OCI-LY1 (cell line): ENCODE results near the gene SMIM43.
"Not testable (repeated sequence)": the region's sequence is repeated elsewhere in the genome, so short reads cannot be mapped to it uniquely, and the experiment has no call there.

Experiments
- H2AFZ ChIP-seq: fragments of 200-600 bp; sonication (generic), shearing (Covaris generic); 2 replicates; pipeline ENCODE4 v1.6.0; 2014; ENCODE audit warnings: antibody characterized with exemption, mild to moderate bottlenecking, low read length
- H3F3A ChIP-seq: fragments of 200-600 bp; sonication (generic), shearing (Covaris generic); 2 replicates; pipeline ENCODE4 v1.6.0; 2014; ENCODE audit warnings: mild to moderate bottlenecking, antibody characterized with exemption, low read length, moderate library complexity; ENCODE audit not compliant: insufficient read depth
- H3K27ac ChIP-seq: fragments of 200-600 bp; sonication (generic); 2 replicates; pipeline ENCODE4 v1.5.1; 2014; ENCODE audit warnings: low read length, mixed run types, mild to moderate bottlenecking, low read depth; ENCODE audit not compliant: poor library complexity, severe bottlenecking
- H3K27me3 ChIP-seq: fragments of 200-600 bp; sonication (generic); 2 replicates; pipeline ENCODE4 v1.6.0; 2014; ENCODE audit warnings: antibody characterized with exemption, mild to moderate bottlenecking, low read length, moderate library complexity; ENCODE audit not compliant: insufficient read depth
- H3K36me3 ChIP-seq: fragments of 200-600 bp; sonication (generic); 2 replicates; pipeline ENCODE4 v1.6.1; 2014; ENCODE audit warnings: mild to moderate bottlenecking, antibody characterized with exemption, low read length, moderate library complexity, mixed read lengths; ENCODE audit not compliant: insufficient read depth
- H3K4me1 ChIP-seq: fragments of 200-600 bp; sonication (generic); 2 replicates; pipeline ENCODE4 v1.5.1; 2014; ENCODE audit warnings: mild to moderate bottlenecking, low read length, moderate library complexity; ENCODE audit not compliant: insufficient read depth, severe bottlenecking
- H3K4me2 ChIP-seq: fragments of 200-600 bp; sonication (generic), shearing (Covaris generic); 2 replicates; pipeline ENCODE4 v1.6.1; 2014; ENCODE audit warnings: low read length
- H3K4me3 ChIP-seq: fragments of 200-600 bp; sonication (generic); 2 replicates; pipeline ENCODE4 v1.5.1; 2014; ENCODE audit warnings: low read length, low read depth, mild to moderate bottlenecking, mixed read lengths; ENCODE audit not compliant: poor library complexity, severe bottlenecking
- H3K79me2 ChIP-seq: fragments of 200-600 bp; shearing (Covaris generic); 2 replicates; pipeline ENCODE4 v1.6.1; 2016; ENCODE audit warnings: mixed run types, low read length, mixed read lengths; ENCODE audit not compliant: insufficient read depth
- H3K9ac ChIP-seq: fragments of 200-600 bp; sonication (generic), shearing (Covaris generic); 2 replicates; pipeline ENCODE4 v1.6.1; 2014; ENCODE audit warnings: mild to moderate bottlenecking, low read length, mixed read lengths
- H3K9me2 ChIP-seq: fragments of 200-600 bp; sonication (generic), shearing (Covaris generic); 2 replicates; pipeline ENCODE4 v1.6.1; 2014; ENCODE audit warnings: low read depth, mild to moderate bottlenecking, low read length, mixed read lengths
- H3K9me3 ChIP-seq: fragments of 200-600 bp; shearing (Covaris generic); 2 replicates; pipeline ENCODE4 v1.6.1; 2014; ENCODE audit warnings: low read length, mixed read lengths
- H4K20me1 ChIP-seq: fragments of 200-600 bp; sonication (generic), shearing (Covaris generic); 2 replicates; pipeline ENCODE4 v1.6.0; 2016; ENCODE audit warnings: mild to moderate bottlenecking, low read length; ENCODE audit not compliant: insufficient read depth
- EZH2 ChIP-seq: fragments of 200-600 bp; sonication (generic), shearing (Covaris generic); IDR thresholded peaks from 2 replicates; pipeline ENCODE4 v1.8.0; 2017; ENCODE audit warnings: borderline replicate concordance, mixed run types, mild to moderate bottlenecking, antibody characterized with exemption, low read length, moderate library complexity, mixed read lengths
- TF ChIP-seq, protein P1 (sequence below): fragments of 200-600 bp; sonication (generic), shearing (Covaris generic); IDR thresholded peaks from 2 replicates; pipeline ENCODE4 v1.5.1; 2017; ENCODE audit warnings: mild to moderate bottlenecking, antibody characterized with exemption, low read length, moderate library complexity, mixed read lengths

Gene SMIM43

GRCh38 chr4:121734571-121734970 is 30.4 kb downstream of the SMIM43 start:
- Histone ChIP-seq H3K9me3 (no peaks in the 10 kb centered on the region), H3F3A (no peaks in the 10 kb centered on the region), H3K4me3 (no peak overlapping the region), H3K9ac (no peak overlapping the region), H3K36me3 (no peaks in the 10 kb centered on the region), H3K27me3 (no peaks in the 10 kb centered on the region), H3K79me2 (no peaks in the 10 kb centered on the region), H4K20me1 (no peaks in the 10 kb centered on the region), H3K27ac (no peak overlapping the region), H3K4me1 (no peaks in the 10 kb centered on the region), H2AFZ (no peak overlapping the region), H3K9me2 (no peaks in the 10 kb centered on the region), H3K4me2 (no peak overlapping the region)
- TF ChIP-seq, protein P1, sequence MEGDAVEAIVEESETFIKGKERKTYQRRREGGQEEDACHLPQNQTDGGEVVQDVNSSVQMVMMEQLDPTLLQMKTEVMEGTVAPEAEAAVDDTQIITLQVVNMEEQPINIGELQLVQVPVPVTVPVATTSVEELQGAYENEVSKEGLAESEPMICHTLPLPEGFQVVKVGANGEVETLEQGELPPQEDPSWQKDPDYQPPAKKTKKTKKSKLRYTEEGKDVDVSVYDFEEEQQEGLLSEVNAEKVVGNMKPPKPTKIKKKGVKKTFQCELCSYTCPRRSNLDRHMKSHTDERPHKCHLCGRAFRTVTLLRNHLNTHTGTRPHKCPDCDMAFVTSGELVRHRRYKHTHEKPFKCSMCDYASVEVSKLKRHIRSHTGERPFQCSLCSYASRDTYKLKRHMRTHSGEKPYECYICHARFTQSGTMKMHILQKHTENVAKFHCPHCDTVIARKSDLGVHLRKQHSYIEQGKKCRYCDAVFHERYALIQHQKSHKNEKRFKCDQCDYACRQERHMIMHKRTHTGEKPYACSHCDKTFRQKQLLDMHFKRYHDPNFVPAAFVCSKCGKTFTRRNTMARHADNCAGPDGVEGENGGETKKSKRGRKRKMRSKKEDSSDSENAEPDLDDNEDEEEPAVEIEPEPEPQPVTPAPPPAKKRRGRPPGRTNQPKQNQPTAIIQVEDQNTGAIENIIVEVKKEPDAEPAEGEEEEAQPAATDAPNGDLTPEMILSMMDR = no peak
- TF ChIP-seq EZH2 = no peak

DNA sequence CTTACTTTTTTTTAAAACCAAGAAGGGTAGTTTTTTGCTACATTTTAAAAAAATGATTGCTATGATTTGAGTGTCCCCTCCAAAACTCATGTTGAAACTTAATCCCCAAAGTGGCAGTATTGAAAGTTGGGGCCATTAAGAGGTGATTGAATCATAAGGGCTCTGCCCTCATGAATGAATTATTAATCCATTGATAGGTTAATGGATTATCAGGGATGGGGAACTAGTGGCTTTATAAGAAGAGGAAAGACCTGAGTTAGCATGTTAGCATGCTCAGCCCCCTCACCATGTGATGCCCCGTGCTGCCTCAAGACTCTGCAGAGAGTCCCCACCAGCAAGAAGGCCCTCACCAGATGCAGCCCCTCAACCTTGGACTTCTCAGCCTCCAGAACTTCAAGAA is 31.0 kb downstream of the SMIM43 start:
- H3K4me3 ChIP-seq = no peak overlapping the region
- H3K9me2 ChIP-seq = no peaks in the 10 kb centered on the region
- TF ChIP-seq, protein P1 = no peak
- no peak for TF ChIP-seq EZH2
- H3K27ac ChIP-seq = no peak overlapping the region
- H3K9ac ChIP-seq = no peak overlapping the region
- no peak overlapping the region for H2AFZ ChIP-seq
- no peaks in the 10 kb centered on the region for H3K36me3 ChIP-seq
- H3K79me2 ChIP-seq = no peaks in the 10 kb centered on the region
- no peaks in the 10 kb centered on the region for H4K20me1 ChIP-seq
- H3K4me1 ChIP-seq = no peaks in the 10 kb centered on the region
- no peaks in the 10 kb centered on the region for H3F3A ChIP-seq
- H3K27me3 ChIP-seq = no peaks in the 10 kb centered on the region
- H3K9me3 ChIP-seq = no peaks in the 10 kb centered on the region
- no peak overlapping the region for H3K4me2 ChIP-seq

DNA sequence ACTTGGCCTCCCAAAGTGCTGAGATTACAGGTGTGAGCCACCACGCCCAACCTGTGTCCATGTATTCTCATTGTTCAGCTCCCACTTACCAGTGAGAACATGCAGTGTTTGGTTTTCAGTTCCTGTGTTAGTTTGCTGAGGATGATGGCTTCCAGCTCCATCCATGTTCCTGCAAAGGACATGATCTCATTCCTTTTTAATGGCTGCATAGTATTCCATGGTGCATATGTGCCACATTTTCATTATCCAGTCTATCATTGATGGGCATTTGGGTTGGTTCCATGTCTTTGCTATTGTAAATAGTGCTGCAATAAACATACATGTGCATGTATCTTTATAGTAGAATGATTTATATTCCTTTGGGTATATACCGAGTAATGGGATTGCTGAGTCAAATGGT is 35.2 kb downstream of the SMIM43 start:
- not testable (repeated sequence) for H3K4me1 ChIP-seq, H4K20me1 ChIP-seq, H3F3A ChIP-seq, H2AFZ ChIP-seq, H3K27ac ChIP-seq, H3K36me3 ChIP-seq, H3K27me3 ChIP-seq, H3K9me3 ChIP-seq, H3K4me2 ChIP-seq, H3K9ac ChIP-seq, H3K4me3 ChIP-seq, H3K9me2 ChIP-seq, H3K79me2 ChIP-seq

- H3K9me3 ChIP-seq = no peaks in the 10 kb centered on the region
- no peaks in the 10 kb centered on the region for H3K27me3 ChIP-seq
- H3K4me2 ChIP-seq = no peak overlapping the region
- H3K36me3 ChIP-seq = no peaks in the 10 kb centered on the region
- H3K27ac ChIP-seq = no peak overlapping the region
- H3K4me1 ChIP-seq = no peaks in the 10 kb centered on the region
- H2AFZ ChIP-seq = no peak overlapping the region
- H3K9ac ChIP-seq = no peak overlapping the region
- H4K20me1 ChIP-seq = no peaks in the 10 kb centered on the region
- H3K4me3 ChIP-seq = no peak overlapping the region
- no peaks in the 10 kb centered on the region for H3K79me2 ChIP-seq
- no peaks in the 10 kb centered on the region for H3K9me2 ChIP-seq
- TF ChIP-seq, protein P1 = no peak
- no peak for TF ChIP-seq EZH2
- no peaks in the 10 kb centered on the region for H3F3A ChIP-seq
Observed at GRCh38 chr4:121728798-121729226, 36.2 kb downstream of the SMIM43 start.
